ENCODE data around the gene COL9A3. TPM values are rescaled to one million over a fixed set of nuclear protein-coding genes. Genes with fewer than 3 reads are reported as not detected.

COL9A3 gene
- total RNA-seq, 2 donors from 2014 or later = not detected

Other genes starting within 250 kb of the COL9A3 start
- gene SLCO4A1, start 174.5 kb upstream of the COL9A3 start, total RNA-seq = 10 to 100 TPM; 41.1 to 53.6 TPM
- gene NTSR1, start 108.2 kb upstream of the COL9A3 start, total RNA-seq = not detected
- 10 to 100 TPM; 16.0 to 20.5 TPM for gene MRGBP, start 20.6 kb upstream of the COL9A3 start, total RNA-seq
- 10 to 100 TPM; 42.3 to 52.6 TPM for gene OGFR, start 12.2 kb upstream of the COL9A3 start, total RNA-seq
- 1 to 10 TPM; 3.4 to 3.7 TPM for gene TCFL5, start 44.8 kb downstream of the COL9A3 start, total RNA-seq
- gene DIDO1, start 109.5 kb downstream of the COL9A3 start, total RNA-seq = 10 to 100 TPM; 51.4 to 51.5 TPM
- gene GID8, start 121.1 kb downstream of the COL9A3 start, total RNA-seq = 10 to 100 TPM; 32.7 to 34.6 TPM
- 1 to 10 TPM; 5.2 to 7.0 TPM for gene SLC17A9, start 135.7 kb downstream of the COL9A3 start, total RNA-seq
- not detected for gene BHLHE23, start 189.9 kb downstream of the COL9A3 start, total RNA-seq